ENCODE data around the gene RALGDS.

DNA sequence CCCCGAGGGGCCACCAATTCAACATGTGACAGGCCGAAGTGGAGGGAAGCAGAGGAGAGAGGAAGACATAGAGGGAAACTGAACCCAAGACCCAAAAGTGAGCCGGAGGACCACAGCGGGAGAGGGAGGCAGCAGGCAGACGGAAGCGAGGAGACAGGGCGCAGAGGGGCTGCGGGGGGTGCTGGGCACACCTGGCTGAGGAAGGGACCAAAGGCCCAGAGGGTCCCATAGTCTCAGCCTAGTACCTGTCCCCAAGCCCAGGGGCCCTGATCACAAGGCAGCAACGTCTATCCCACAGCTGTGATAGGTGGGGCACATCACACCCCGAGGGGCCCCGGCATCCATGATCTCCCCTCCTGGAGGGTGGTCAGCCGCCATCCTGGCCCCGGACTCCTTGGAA is 7.1 kb upstream of the RALGDS start:
- TF ChIP-seq, protein P1, sequence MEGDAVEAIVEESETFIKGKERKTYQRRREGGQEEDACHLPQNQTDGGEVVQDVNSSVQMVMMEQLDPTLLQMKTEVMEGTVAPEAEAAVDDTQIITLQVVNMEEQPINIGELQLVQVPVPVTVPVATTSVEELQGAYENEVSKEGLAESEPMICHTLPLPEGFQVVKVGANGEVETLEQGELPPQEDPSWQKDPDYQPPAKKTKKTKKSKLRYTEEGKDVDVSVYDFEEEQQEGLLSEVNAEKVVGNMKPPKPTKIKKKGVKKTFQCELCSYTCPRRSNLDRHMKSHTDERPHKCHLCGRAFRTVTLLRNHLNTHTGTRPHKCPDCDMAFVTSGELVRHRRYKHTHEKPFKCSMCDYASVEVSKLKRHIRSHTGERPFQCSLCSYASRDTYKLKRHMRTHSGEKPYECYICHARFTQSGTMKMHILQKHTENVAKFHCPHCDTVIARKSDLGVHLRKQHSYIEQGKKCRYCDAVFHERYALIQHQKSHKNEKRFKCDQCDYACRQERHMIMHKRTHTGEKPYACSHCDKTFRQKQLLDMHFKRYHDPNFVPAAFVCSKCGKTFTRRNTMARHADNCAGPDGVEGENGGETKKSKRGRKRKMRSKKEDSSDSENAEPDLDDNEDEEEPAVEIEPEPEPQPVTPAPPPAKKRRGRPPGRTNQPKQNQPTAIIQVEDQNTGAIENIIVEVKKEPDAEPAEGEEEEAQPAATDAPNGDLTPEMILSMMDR (IDR thresholded peaks at IDR 0.05; ENCODE audit: insufficient read depth, low read length), result no peak
- TF ChIP-seq, protein P2, sequence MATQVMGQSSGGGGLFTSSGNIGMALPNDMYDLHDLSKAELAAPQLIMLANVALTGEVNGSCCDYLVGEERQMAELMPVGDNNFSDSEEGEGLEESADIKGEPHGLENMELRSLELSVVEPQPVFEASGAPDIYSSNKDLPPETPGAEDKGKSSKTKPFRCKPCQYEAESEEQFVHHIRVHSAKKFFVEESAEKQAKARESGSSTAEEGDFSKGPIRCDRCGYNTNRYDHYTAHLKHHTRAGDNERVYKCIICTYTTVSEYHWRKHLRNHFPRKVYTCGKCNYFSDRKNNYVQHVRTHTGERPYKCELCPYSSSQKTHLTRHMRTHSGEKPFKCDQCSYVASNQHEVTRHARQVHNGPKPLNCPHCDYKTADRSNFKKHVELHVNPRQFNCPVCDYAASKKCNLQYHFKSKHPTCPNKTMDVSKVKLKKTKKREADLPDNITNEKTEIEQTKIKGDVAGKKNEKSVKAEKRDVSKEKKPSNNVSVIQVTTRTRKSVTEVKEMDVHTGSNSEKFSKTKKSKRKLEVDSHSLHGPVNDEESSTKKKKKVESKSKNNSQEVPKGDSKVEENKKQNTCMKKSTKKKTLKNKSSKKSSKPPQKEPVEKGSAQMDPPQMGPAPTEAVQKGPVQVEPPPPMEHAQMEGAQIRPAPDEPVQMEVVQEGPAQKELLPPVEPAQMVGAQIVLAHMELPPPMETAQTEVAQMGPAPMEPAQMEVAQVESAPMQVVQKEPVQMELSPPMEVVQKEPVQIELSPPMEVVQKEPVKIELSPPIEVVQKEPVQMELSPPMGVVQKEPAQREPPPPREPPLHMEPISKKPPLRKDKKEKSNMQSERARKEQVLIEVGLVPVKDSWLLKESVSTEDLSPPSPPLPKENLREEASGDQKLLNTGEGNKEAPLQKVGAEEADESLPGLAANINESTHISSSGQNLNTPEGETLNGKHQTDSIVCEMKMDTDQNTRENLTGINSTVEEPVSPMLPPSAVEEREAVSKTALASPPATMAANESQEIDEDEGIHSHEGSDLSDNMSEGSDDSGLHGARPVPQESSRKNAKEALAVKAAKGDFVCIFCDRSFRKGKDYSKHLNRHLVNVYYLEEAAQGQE (IDR thresholded peaks at IDR 0.05; ENCODE audit: insufficient replicate concordance, low read depth), result no peak
- no peak for TF ChIP-seq GABPA (IDR thresholded peaks at IDR 0.05; ENCODE audit: low read depth)
- no peak for TF ChIP-seq POLR2AphosphoS5 (IDR thresholded peaks at IDR 0.05; ENCODE audit: low read depth)
